Left kidney (tissue), 2 donors: ENCODE measurements around the gene SLC45A2. TPM values are rescaled to one million over a fixed set of nuclear protein-coding genes. Genes with fewer than 3 reads are reported as not detected.
A peak's percentile ranks its signal among the peaks of the same experiment; 100 is the strongest.
"Not testable (repeated sequence)": the region's sequence is repeated elsewhere in the genome, so short reads cannot be mapped to it uniquely, and the experiment has no call there.

Experiments used
- DNase-seq: peaks from one replicate; pipeline ENCODE4 v3.0.0-alpha.2; 2013
- polyA plus RNA-seq: library from polyadenylated mRNA; unstranded; fragments of 120-200 nt; gene quantifications from one replicate; pipeline ENCODE4 v1.2.1, GENCODE V29; 2013; ENCODE audit not compliant: insufficient read length

SLC45A2 gene
- polyA plus RNA-seq, 1 donor: 1.0 TPM

DNA sequence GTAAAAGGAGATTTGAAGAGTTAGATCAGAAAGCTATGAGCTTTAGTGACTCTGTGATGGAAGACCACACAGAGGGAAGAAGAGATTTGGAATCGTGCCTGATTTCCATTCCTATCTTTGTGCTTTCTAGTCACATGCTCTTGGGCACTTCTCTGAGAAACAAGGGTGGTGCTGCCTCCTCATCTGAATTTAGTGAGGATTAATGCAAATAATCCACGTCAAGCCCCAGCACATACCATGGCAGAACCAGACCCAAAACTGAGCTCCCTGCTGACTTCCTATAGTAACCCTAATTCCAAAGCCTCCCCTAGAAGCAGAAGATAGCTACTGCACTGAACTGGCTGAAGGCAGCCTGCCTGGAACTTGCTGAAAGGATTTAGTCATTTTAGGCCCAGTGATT is 17.7 kb downstream of the SLC45A2 start:
- no peak for DNase-seq

- DNase-seq: no peak
These were observed 20.3 kb downstream of the SLC45A2 start for GRCh38 chr5:33964132-33964700.

DNA sequence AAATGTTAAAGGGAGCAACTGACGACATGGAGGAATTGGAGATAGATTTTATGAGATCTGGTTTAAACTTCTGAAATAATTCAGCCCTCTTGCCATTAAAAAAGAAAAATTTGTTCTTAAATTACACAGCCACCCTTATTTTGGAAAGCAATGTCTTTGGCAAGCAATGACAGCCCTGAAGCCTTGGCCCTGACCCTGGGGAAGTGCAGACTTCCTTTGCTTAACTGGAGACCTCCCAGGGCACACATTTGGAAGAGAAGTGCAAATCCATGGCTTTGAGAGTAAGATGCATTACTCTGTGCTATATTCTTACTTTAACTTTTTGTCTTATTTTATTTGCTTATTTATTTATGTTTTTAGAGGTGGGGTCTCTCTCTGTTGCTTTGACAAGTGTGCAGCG is 26.3 kb downstream of the SLC45A2 start:
- no peak for DNase-seq

DNA sequence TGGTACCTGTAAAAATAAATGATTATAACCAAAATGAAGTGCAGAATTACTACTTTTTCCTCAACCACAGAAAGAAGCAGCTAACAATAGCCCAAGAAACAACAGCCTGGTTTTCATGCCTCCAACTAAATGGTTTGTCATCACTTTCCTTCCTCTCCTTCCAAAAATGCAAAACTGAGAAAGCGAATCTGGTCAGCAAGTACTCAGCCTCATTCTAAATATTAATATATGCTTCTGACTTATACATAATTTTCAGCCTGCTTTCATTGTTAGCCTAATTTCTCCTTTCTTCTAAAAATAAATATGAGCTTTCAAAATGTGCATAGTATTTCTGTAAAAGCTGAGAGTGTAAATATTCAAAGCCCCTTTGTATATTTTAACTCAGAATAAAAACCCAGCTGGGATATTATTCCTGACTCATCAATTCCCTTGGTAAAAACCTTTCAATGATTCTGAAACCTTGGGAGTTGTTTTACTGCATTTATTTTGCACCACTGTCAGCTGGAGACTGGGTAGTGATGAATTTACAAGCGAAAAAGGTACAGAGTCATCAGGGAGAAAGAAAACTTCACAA is 26.8 kb downstream of the SLC45A2 start:
- DNase-seq: no peak

DNA sequence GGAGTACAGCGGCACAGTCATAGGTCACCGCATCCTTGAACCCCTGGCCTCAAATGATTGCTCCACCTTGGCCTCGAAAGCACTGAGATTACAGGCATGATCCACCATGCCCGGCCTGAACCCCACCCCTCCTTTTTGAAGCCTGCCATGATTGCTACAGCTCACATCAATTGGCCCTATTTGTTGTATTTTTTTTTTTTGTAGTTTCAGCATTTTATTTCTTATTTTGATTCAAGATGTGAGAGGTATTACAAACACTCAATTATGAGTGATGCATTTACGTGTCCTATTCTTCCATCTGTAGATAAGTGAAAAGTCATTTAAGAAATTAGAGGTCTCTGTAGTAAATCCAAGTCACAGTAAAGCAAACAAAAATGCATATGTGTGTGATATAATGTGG is 32.3 kb downstream of the SLC45A2 start:
- not testable (repeated sequence) for DNase-seq

- no peak for DNase-seq
These were observed 39.9 kb downstream of the SLC45A2 start for GRCh38 chr5:33944543-33945132.

DNA sequence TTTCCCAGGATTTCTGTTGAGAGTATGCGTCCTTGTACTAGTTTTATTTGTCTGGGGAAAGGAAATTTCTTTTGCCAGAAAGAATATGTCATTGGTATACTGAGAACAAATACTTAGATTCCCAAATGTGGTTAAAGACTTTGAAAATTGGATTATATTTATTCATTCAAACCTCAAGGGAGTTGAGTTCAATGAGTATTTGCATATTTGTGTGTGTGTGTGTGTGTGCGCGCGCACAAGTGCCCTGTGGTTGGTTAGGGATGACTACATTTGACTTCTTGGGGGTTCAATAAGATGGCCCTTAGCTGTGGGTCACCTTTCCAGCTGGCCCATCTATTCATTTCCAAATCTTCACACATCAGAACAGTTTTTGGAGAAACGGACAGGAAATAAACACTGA is 43.4 kb downstream of the SLC45A2 start:
- DNase-seq: no peak

GRCh38 chr5:33939556-33940262 is 44.8 kb downstream of the SLC45A2 start:
- DNase-seq: no peak

- DNase-seq: no peak
These were observed 45.6 kb downstream of the SLC45A2 start for GRCh38 chr5:33938881-33939280.

DNA sequence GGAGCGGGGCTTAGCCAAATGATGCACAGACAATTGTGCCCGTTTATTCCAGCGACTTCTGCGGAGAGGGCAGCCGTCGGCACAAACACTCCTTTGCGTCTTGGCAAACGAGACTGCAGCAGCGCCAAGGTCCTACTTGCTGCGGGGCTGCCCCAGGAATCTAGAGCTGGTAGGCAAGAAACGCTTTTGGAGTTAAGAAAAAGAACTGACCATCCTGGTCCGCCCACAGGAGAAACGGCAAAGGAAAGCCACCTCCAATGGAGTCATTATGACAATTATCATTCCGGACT is 46.0 kb downstream of the SLC45A2 start:
- no peak for DNase-seq

GRCh38 chr5:33937707-33938506 is 46.6 kb downstream of the SLC45A2 start:
- no peak for DNase-seq

- DNase-seq: no peak
These were observed 47.3 kb downstream of the SLC45A2 start for GRCh38 chr5:33937017-33937706.

- DNase-seq: no peak
These were observed 48.0 kb downstream of the SLC45A2 start, which contains the start of gene RXFP3 for GRCh38 chr5:33936381-33937016. Gene RXFP3 (plus strand): TSS chr5:33936386. CDS start chr5:33936741, 355 bp downstream.

DNA sequence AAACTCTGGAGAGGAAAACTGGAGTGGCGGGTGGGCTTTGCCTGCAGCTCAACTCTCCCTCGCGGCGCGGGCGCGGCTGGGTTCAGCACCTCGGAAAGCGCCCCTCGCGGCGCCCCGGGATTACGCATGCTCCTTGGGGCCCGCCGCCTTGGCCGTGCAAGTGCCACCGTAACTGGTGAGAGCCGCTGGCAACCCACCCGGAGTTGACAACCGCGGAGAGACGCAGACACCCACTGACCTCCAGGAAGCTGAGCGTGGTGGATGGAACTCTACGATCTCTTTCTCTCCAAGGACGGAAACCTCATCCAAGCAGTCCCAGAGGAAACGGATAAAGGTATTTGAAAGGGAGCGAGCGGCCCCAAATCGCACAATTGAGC is 48.5 kb downstream of the SLC45A2 start:
- DNase-seq: peak; percentile 72

DNA sequence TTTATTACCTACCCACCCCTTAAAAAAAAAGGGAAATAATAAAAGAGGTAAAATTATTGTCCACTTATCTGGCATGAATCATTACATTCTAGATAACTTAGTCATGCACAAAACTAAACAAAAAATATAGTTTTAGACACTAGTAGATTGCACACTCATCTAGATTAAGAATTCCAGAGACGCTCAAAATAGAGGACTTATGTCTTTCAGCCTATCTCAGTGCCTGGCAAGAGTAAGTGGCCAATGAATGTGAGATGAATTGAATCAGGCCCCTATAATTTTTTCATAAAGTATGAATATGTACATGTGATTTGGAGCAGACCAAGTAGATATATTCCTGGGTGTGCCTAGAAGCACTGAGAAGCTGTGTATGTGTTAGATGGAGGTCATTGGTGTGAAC is 50.3 kb downstream of the SLC45A2 start:
- DNase-seq: no peak

- DNase-seq: no peak
These were observed 50.7 kb downstream of the SLC45A2 start for GRCh38 chr5:33933723-33934169.

DNA sequence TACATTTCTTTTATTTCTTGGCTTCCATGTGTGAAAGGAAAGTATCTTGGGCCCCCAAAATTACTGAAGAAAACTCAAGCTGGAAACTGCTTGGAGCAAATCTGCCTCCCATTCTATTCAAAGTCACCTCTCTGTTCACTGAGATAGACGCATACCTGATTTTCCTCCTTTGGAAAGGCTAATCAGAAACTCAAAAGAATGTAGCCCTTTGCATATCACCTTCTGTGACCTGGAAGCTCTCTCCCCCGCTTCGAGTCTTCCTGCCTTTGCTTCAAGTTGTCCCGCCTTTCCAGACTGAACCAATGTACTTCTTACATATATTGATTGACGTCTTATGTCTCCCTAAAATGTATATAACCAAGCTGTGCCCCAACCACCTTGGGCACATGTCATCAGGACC is 53.4 kb downstream of the SLC45A2 start:
- DNase-seq: no peak

- DNase-seq: no peak
These were observed 54.4 kb downstream of the SLC45A2 start for GRCh38 chr5:33929925-33930690.

DNA sequence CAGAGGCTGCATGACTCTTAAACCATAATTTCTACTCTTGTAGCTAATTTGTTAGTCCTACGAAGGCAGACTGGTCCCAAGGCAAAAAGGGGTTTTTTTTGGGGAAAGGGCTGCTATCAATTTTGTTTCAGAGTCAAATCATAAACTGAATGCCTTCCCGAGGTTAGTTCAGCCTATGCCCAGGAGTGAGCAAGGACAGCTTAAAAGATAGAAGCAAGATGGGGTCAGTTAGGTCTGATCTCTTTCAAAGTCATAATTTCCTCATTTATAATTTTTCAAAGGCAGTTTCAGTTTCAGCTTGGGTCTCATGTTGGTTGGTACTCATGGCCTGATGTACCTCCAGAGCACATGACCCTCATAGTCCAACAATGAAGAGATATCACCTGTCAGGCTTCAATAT is 56.2 kb downstream of the SLC45A2 start:
- DNase-seq: no peak

- no peak for DNase-seq
These were observed 56.8 kb downstream of the SLC45A2 start for GRCh38 chr5:33927685-33928084.

DNA sequence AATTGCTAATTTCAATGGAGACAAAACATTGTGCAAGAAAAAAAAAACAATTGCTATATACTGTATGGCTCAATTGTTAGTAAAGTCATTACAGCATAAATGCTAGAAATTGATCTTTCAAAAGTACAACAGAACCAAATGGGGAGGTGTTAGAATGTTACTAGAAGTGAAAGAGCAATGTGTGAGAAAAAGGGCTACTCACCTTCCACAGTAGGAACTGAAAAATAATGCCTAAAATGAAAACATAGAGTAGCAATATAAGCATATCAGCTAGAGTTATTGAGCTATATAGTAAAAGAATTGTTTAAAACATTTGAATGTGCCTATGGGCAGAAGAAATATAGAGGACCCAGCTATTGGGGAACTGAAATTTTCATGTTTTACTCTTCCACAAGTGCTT is 59.2 kb downstream of the SLC45A2 start:
- DNase-seq: no peak
